GM23248 (cell line): ENCODE measurements around the gene VWA8.

Experiments used
- EZH2 ChIP-seq: fragments of 200-600 bp; sonication (generic); IDR thresholded peaks from 2 replicates; pipeline ENCODE4 v1.6.1; 2018; ENCODE audit warnings: antibody characterized with exemption, mild to moderate bottlenecking; ENCODE audit not compliant: insufficient read depth, poor library complexity, severe bottlenecking
- EZH2phosphoT487 ChIP-seq: fragments of 200-600 bp; sonication (generic); IDR thresholded peaks from 2 replicates; pipeline ENCODE4 v1.6.1; 2018; ENCODE audit warnings: antibody characterized with exemption, moderate library complexity, mild to moderate bottlenecking, low read depth; ENCODE audit not compliant: insufficient read depth

DNA sequence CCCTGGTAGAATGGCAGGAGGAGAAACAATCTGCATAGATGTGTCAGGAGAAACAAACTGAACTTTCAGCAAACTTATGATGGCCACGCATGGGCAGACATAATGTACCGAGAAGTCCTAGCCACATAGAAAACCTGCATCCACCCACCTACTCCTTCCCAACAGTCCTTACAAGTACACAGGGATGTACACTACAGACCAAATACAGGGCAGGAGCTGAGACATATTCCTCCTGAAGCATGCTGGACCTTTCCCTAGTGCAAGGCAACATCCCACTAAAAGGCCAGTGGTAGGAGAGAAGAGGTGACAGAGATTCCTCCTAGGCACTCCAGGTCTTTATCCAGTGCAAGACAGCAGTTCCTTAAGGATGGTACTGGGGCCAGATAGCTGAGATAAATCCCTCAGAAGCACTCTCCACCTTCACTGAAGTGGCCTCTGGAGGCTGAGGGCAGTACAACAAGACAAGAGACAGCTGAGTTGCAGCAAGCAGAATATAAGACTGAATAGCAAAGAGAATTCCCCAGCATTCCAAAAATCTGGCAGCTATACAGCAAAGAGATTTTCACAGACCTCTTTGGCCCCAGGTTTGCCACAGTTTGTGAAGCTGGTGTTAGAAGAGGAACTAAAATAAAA lies 18.3 kb downstream of the VWA8 start:
- TF ChIP-seq EZH2phosphoT487 (no peak), EZH2 (no peak)
